Suppressor macrophage (primary cell): ENCODE results near the gene ZNF532.
A peak's percentile ranks its signal among the peaks of the same experiment; 100 is the strongest.
"Not testable (repeated sequence)": the region's sequence is repeated elsewhere in the genome, so short reads cannot be mapped to it uniquely, and the experiment has no call there.

Source experiments
- DNase-seq, 4 experiments: peaks; one replicate each; pipeline ENCODE4 v3.0.0-alpha.2; 2020 to 2022
- total RNA-seq, 17 experiments: gene quantifications; one replicate each; lab custom pipeline; 2026; ENCODE audit warnings: mixed read lengths in 6 of 17, inconsistent platforms in 3 of 17; lab: John Stamatoyannopoulos, UW

ZNF532 gene, protein sequence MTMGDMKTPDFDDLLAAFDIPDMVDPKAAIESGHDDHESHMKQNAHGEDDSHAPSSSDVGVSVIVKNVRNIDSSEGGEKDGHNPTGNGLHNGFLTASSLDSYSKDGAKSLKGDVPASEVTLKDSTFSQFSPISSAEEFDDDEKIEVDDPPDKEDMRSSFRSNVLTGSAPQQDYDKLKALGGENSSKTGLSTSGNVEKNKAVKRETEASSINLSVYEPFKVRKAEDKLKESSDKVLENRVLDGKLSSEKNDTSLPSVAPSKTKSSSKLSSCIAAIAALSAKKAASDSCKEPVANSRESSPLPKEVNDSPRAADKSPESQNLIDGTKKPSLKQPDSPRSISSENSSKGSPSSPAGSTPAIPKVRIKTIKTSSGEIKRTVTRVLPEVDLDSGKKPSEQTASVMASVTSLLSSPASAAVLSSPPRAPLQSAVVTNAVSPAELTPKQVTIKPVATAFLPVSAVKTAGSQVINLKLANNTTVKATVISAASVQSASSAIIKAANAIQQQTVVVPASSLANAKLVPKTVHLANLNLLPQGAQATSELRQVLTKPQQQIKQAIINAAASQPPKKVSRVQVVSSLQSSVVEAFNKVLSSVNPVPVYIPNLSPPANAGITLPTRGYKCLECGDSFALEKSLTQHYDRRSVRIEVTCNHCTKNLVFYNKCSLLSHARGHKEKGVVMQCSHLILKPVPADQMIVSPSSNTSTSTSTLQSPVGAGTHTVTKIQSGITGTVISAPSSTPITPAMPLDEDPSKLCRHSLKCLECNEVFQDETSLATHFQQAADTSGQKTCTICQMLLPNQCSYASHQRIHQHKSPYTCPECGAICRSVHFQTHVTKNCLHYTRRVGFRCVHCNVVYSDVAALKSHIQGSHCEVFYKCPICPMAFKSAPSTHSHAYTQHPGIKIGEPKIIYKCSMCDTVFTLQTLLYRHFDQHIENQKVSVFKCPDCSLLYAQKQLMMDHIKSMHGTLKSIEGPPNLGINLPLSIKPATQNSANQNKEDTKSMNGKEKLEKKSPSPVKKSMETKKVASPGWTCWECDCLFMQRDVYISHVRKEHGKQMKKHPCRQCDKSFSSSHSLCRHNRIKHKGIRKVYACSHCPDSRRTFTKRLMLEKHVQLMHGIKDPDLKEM (N-terminal part only)
- 3.2 to 13.3 (median 8.6) reads per million in 17 experiments for total RNA-seq

DNA sequence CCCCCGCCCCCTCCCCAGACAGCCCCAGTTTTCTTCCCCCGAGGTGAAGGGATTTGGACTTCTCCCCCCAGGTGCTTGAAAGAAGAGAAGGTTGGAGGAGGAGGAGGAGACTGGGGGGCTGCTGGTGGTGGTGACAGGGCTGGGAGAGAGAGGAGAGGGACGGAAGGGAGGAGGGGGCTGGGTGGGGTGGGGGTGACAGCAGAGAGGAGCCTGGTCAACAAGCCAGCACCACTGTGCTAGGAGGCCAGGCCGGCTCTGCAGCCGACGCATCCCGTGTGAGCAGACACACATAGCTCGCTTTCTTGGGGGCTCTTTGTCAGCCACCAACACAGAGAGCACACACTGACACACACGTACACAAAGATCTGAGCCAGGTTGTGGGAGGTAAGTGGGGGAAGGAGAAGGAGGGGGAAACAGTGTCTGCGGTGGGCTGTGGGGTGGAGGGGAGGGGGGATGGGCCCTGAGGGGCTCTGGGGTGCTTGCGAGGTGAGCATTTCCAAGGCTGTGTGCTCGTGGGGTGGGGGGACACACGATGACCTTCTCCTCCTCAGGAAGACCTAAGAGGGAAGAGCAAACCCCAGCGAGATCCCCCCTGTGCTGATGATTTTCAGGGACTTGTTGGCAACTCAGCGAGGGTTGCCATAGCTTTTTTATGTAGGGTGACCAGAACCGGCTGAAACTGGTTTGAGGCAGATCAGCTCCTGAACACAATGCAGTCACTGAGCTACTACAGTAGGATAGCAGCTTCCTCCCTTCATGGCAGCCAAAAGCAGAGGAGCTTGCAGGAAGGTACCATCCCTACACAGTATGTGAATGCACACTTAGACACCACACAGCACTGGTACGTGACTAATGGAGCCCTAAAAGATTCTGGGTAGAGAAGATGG, at the start of gene ZNF532:
ZNF532 (plus strand) TSS at position 732 of the 887 bp plus-strand sequence. CDS start 53,411 bp downstream, outside the sequence.
- DNase-seq: peak in 2 of 4 experiments; percentile 8 to 24

DNA sequence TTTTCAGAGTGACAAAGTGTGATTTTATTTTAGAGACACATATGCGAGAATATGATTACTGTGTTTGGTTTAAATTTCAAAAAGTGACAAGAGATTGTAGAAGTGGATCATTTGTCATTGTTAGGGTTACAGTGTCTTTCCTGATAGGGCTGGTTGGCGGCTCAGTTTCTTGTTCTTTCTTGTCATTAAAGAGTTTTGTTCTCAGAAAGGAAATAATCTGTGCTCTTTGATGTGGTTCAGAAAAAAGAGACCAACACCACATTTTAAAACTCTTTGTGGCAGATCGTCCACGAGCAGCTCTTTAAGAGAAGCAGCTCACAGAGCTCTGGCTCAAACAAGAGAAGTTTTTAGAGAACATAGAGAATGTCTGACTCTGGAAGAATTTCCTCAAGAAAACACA, 45.6 kb upstream of the ZNF532 start:
- no peak for DNase-seq

DNA sequence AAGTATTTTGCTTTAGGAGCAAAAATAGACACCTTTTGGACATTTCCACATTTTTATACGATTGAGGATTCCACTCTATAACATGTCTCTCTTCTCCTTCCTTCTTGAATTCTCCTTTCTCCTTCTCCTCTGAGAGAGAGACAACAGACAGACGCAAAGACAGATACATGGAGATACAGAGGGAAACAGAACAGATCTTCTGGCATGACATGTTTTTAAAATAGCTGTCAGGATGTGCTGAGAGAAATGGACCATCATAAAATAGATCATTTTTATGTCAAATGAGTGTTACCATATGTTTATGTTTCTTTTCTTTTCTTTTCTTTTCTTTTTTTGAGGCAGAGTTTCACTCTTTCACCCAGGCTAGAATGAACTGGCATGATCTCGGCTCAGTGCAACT, 44.4 kb upstream of the ZNF532 start:
- DNase-seq: no peak

DNA sequence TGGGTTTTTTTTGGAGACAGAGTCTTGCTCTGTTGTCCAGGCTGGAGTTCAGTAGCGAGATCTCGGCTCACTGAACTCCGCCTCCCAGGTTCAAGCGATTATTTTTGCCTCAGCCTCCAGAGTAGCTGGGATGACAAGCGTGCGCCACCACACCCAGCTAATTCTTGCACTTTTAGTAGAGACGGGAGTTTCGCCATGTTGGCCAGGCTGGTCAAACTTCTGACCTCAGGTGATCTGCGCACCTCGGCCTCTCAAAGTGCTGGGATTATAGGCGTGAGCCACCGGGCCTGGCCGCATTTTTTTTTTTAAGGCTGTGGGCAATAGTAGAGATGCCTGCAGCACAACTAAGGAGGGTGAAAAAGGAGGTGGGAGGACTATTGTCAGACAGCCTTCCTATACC, 41.7 kb upstream of the ZNF532 start:
- no peak for DNase-seq

DNA sequence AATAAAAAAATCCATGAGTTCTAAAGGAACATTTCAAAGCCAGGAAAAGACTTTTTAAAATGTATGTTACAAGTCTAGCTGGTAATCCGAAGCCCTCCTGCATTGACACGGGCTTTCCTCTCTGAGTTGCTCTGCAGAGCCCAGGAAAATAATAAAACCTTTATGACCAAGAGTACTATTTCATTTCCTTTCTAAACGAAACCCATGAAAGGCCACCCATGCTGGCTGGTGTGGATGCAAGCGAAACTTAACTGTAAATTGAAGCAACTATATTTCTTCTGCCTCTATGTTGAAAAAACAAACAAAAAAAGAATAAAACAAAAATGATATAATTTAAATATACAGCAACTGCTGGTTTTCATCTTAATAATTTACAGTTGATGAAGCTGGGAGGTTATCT, 41.3 kb upstream of the ZNF532 start:
- DNase-seq: no peak

DNA sequence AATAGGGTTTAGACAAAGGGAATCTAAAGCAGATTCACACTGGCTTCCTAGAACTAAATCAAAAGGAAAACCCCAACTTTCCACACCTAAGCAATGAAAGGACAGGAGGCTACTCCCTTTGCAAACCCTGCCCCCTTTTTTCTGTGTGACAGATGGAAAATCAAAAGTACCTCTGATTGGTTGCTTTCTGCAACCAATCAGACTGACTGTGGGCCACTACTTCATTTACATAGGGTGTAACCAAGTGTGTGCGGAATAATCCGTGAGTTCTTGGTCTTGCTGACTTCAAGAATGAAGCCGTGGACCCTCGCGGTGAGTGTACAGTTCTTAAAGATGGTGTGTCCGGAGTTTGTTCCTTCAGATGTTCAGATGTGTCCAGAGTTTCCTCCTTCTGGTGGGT, 37.8 kb upstream of the ZNF532 start:
- DNase-seq: not testable (repeated sequence)

DNA sequence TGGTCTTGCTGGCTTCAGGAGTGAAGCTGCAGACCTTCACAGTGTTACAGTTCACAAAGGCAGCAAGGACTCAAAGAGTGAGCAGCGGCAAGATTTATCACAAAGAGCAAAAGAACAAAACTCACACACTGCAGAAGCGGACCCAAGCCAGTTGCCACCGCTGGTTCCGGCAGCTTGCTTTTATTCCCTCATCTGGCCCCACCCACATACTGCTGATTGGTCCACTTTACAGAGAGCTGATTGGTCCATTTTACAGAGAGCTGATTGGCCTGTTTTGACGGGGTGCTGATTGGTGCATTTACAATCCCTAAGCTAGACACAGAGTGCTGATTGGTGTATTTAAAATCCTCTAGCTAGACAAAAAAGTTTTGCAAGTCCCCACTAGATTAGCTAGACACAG, 37.2 kb upstream of the ZNF532 start:
- DNase-seq: no peak

DNA sequence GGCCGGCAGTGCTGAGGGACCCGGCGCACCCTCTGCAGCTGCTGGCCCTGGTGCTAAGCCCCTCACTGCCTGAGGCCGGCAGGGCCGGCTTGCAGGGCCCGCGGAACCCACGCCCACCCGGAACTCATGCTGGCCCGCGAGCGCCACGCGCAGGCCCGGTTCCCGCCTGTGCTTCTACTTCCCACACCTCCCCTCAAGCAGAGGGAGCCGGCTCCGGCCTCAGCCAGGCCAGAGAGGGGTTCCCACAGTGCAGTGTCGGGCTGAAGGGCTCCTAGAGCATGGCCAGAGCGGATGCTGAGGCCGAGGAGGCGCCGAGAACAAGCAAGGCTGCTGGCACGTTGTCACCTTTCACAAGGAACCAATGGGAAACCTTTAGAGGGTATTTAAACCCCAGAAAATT, 36.8 kb upstream of the ZNF532 start:
- DNase-seq: no peak

DNA sequence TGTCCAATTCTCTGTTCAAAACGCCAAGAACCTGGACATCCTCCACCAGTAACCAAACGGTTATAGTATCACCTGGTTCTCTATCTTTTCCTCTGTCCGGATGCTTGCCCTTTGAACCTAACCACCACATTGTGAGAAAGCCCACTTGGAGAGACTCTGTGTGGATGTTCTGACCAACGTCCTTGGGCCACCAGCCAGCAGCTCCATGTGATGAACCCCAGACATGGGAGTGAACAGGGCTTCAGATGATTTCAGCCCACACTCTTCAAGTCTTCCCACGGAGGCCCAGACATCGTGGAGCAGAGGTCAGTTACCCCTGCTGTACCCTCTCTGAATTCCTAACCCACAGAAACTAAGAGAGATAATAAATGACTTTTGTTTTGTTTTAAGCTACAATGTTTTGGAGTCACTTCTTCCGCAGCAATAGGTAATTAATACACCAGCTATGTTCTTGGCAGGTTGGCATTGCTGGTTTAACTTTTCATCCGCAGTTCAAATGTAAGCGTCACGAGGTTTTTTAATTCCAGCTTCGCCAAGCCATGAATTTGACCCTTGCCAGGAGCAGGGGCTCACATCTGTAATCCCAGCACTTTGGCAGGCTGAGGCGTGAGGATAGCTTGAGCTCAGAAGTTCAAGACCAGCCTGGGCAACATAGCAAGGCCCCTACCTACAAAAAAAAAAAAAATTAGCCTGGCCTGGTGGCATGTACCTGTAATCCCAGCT, 36.1 kb upstream of the ZNF532 start:
- DNase-seq: peak in 2 of 4 experiments; percentile 3 to 6

DNA sequence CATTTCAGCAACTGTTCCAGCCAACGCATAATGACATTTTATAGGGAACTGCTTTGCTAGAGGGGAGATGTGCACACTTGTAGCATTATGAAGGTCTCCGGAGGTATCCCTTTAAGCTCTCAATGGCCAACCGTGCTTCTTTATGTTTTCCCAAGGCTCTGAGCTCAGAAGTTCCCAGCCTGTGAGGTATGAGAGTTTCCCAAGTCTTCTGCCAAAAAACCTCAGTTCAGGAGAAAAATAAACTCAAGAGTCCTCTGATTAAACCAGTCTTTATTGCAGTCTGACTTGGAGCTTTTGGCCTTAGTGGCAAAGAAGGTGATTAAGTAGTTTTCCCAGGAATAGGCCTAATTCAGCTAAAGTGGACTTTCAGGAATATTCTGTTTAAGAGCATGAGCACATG, 35.4 kb upstream of the ZNF532 start:
- peak in 1 of 4 experiments; percentile 6 for DNase-seq

DNA sequence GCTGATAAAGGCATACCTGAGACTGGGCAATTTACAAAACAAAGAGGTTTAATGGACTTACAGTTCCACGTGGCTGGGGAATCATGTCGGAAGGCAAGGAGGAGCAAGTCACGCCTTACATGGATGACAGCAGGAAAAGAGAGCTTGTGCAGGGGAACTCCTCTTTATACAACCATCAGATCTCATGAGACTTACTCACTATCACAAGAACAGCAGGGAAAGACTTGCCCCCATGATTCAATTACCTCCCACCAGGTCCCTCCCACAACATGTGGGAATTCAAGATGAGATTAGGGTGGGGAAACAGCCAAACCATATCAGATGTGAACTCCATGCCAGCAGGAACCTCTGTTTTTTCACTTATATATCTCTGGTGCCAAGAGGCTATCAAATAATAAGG, 34.8 kb upstream of the ZNF532 start:
- peak in 3 of 4 experiments; percentile 33 to 41 (median 34) for DNase-seq

DNA sequence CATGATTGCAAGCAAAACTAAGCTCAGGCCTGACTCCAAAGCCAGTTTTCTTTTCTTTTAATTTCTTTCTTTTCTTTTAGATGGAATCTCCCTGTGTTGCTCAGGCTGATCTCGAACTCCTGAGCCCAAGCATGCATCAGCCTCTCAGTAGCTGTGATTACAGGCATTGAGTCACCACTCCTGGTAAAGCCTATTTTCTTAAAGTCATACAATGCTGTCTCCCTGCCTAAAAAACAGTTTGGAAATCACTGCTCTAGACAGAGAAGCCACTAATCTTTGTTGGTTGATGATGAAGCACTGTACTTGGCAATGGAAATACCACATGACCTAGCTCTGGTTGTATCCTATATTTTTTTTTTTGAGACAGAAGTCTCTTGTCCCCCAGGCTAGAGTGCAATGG, 33.1 kb upstream of the ZNF532 start:
- peak in 3 of 4 experiments; percentile 13 to 22 (median 20) for DNase-seq

DNA sequence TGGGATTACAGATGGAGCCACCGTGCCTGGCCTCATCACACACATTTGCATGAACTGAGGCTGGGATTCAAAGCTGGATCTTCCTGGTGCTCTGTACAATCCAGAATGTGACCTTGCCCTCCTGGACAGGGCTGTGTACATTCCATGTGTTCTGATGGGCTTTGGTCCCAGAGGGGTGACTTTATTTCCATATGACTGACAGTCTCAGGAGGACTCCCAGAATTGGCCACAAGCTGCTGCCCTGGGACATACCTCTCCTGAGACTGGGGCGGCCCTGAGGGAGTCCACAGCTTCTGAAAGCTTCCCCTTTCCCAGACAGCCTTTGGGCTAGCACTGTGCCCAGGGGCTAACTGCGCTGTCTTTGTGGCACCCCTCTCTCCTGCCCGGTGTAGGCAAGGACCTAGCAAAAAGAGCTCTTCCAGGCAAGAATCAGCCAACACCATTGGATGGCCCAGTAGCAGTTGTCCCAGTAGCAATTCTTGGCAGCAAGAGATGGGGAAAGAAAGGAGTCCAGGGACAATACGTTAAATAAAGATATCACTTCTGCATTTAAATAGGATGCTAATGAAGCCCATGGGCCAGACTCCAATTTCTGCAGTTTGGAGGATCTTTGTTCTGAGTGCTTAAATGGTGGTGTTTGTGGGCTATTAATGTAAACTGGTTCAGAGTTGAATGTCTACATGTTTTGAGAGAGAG, 26.4 kb upstream of the ZNF532 start:
- DNase-seq: no peak

DNA sequence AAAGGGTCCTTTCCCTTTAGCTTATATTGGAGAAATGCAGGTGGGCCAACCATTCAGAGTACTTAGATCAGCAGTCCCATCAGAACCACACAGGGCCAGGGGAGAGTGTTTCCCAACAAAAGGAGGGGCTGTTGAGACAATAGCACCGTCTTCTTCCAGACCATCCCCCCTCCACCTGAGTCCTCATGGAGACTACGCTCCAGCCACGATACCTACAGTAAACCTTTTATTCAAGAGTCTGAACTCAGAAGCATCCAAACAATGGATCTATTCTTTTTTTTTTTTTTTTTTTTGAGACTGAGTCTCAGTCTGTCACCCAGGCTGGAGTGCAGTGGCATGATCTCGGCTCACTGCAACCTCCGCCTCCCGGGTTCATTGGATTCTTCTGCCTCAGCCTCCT, 25.7 kb upstream of the ZNF532 start:
- DNase-seq: no peak

DNA sequence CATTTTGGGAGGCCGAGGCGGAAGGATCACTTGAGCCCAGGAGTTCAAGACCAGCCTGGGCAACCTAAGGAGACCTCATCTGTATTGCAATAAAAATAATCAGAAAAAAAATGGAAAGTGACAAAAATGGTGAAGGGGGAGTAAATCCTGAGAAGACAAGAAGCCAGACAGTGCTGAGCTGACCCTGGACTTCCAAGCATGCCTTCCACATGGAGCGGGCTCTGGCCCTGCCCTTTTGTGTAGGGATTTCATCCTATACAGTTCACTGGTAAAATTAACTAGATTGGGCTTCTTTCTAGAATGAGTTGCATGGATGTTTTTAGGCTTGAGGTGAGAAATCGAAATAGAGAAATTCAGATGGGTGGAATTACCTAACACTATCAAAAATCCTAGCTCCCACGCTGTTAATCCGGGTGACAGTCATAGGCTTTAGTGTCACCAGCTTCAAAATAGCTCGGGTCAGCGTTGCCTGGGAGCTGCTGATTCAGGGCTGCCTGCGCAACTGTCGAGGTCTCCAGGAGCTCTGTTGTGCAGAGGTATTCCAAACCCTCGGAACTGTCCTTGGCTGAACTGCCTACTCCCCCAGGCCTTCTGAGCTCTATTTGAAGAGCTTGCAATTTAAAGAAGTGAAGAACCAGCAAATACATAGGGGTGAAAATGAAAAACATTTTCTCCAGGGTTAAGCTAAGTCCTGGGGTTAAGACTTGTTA, 21.5 kb upstream of the ZNF532 start:
- DNase-seq: no peak

DNA sequence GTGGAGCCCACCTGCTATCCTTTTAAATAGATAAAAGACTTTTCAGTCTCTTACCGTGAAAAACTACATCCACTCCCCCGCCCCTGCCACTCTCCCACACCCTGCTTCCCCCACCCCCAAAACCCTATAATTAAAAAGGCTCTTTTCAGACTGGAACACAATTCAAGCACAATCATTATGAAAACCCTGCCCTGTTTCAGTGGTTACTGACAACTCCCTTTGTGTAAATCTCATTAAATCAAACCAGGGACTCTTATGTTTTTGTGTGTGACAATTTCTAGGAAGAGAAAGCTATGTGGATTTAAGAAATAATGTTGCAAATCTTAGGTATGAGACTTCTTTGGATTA, 21.0 kb upstream of the ZNF532 start:
- no peak for DNase-seq

DNA sequence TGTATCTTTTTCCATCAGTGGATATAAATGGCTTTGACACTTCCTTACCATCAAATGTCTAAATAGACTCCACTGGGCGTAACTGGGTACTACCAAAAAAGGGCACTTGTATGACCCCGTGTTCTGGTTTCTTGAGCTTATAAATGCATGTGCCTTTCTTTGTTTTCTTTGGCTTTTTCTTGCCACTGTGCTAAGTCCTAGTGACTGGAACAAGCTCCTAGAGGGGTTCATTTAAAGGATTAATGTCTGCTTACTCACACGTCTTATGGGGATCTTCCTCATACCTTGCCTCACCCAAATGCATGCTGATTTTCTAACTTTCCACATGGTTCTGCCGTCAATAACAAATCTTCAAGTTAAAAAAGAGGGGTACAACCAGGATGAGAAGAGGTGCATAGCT, 19.8 kb upstream of the ZNF532 start:
- no peak for DNase-seq

DNA sequence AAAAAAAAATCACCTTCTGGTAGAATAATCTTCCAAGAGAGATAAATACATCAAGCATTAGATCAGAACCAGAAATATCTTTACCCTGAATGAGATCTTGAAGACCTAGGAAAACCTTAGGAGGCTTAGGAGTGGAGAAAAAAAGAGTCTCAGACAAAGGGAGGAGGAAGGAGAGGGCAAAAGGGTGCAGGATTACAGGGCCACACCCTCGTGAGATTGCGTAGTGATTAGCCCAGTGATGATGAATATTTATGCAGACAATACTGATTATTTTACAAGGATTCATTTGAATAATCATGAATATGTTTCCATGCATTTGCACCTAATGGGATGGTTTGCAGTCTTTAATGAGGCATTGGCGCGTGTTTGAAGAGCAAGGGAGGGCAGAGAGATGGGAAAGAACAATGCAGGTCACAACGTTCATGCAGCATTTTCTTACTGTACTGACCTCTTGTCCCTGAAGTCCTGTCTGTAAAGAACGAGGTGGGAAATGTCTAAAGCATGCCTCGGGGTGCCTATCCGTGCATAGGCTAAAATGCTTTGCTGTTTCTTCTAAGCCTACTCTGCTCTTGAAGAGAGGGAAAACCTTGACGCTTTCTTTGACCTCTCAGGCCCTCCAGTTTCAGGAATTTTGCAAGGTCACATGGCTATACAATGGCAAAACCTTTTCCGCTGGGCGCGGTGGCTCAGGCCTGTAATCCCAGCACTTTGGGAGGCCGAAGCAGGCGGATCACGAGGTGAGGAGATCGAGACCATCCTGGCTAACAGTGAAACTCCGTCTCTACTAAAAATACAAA, 18.6 kb upstream of the ZNF532 start:
- DNase-seq: no peak
